NCI-H2029 (cell line): ENCODE measurements around the gene NGB.

Experiments
- DNase-seq: peaks from one replicate; lab custom pipeline; 2025; lab: John Stamatoyannopoulos, UW

Gene NGB

GRCh38 chr14:77264466-77265186, 6.4 kb downstream of the NGB start:
- DNase-seq, result no peak

- no peak for DNase-seq
Measured at GRCh38 chr14:77260631-77261030, 10.4 kb downstream of the NGB start.

DNA sequence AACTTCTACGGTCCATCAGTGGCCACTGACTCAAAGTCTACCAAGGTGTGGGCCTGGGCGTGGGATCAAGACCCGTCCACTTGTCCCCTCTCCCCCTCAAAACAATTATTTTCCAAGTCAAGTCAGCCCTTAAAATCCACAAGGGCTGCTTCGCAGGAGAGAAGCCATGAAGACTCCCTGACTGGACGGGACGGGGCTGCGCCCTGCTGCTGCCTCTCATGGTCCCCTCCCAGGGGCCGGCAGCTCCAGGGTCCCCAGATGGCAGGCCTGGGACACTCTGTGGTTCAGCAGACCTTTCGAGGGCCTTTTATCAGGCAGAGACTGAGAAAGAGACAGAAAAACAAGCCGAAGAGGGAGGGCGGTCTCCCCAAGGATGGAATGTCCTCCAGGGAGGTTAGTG, 10.8 kb downstream of the NGB start:
- no peak for DNase-seq

DNA sequence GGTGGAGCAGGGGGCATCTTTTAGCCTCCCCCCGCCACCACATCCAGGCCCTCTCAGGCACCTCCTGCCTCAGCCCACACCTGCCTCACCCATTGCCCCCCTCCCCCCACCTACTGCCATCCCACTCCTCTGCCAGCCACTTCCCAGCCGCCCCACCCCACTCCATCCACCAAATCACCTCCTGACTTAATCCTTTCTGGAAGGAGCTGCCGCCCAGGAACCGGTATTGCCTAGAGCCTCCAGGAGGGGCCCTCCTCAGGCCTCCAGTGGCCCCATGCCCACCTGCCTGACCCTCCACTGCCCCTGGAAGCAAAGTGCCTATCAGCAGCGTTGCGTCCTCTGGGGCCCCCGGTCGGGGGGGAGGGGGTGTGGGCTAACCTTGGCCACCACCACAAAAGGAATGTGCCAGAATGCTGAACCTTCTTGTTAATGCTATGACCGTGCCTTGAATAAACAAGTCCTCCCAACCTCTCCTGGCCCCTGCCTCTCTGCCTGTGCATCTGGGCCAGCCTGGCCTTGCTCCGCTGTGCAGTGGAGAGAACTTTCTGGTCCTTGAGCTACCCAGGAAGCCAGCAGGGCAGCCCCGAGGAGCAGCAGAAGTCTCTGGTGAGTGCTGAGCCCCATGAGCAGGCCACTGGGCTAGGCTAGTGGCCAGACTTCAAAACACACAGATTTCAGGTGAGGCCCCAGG, 11.8 kb downstream of the NGB start:
- no peak for DNase-seq

GRCh38 chr14:77258566-77258965, 12.4 kb downstream of the NGB start:
- no peak for DNase-seq

DNA sequence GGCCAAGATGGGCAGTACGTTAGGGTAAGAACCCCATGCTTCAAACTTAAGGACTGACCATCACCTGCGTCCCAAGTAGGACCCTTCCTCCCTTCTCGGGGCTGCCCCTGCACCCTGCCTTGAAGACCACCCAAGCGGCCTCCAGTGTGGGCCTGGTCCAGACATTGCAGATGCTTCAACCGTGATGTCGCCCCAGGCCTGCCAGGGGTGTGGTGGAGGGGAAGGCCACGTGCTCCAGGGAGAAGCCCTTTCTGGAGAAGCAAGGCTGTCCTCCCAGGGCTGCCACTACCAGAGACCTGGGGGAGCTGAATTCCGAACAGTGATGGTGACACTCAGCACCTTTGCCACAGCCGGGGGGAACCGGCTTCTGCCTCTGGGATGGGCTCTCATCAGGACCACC, 13.3 kb downstream of the NGB start:
- no peak for DNase-seq

DNA sequence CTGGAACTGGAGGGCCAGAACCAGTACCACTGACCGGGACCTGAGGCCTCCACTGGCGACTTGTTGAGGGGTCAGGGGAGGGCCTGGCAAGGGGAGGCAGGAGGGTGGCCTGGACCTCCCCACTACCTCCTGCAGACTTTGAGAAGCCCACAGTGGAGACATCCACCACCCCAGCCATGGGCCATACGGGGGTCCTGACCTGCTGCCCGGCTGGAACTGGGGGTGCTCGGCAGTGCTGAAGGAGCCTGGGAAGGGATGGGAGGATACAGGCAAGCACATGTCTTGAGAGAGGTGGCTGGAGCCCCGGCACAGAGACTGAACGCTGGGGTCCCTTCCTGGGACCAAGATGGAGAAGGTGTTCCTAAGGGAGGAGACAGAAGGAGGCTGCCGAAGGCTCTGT, 14.3 kb downstream of the NGB start:
- DNase-seq, result no peak

DNA sequence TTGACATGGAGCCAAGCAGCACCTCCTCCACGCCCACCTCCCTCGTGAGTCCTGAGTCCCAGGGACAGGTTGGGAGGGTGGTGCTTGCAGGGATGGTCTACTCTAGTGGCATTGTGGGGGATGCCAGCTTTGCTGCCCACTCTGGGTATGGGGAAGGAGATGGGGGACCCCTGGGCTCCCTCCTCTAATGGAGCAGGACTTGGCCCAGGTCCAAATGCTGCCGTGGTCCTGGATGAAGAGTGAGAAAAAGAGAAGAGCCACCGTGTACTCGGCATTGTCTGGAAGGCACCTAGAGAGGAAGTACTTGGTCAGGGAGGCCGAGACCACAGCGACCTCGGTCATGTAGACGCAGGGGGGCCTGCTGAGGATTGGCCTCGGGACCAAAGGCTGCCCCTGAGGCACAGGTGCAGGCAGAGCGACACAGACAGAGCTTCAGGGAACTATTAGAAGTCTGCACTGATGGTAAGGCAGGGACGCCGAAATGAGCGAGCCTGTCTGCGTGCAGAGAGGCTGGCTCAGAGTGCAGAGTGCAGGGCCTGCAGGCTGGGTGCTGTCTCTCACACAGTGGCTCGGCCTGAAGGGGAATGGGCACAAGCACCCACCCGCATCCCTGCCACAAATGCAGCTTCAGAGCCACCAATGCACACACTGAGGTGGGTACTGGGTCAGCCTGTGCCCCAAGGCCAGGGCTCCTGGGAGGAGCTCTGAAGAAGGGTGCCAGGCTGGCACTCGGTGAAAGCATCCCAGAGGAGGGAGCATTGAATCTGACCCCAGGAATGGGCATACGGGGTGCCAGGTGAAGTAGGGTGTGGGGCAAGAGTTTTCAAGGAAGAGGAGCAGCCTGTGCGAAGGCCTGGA, 17.4 kb downstream of the NGB start:
- DNase-seq, result no peak

- DNase-seq, result no peak
Measured at GRCh38 chr14:77251870-77252269, 19.1 kb downstream of the NGB start.

DNA sequence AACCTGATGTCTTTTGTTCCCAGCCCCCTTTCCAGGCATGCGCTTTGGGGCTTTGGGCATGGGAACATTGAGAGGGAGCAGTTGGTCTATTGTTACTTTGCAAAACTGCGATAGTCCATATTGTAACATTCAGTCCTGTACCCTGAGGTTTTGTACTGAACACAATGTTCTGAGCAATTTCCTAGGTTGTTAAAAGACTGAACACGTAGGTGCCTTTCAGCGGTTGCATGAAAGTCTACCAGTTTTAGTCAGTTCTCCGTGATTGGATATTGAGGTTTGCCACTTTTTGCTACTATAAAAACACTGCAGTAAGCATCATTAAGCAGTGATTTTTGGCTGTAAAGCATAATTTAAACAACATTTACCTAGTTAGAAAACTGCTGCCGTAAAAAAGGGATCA, 20.1 kb downstream of the NGB start:
- DNase-seq, result no peak

GRCh38 chr14:77249286-77249685, 21.7 kb downstream of the NGB start:
- DNase-seq, result no peak

GRCh38 chr14:77248666-77249065, 22.3 kb downstream of the NGB start:
- no peak for DNase-seq

- DNase-seq, result no peak
Measured at GRCh38 chr14:77246784-77247183, 24.2 kb downstream of the NGB start.

DNA sequence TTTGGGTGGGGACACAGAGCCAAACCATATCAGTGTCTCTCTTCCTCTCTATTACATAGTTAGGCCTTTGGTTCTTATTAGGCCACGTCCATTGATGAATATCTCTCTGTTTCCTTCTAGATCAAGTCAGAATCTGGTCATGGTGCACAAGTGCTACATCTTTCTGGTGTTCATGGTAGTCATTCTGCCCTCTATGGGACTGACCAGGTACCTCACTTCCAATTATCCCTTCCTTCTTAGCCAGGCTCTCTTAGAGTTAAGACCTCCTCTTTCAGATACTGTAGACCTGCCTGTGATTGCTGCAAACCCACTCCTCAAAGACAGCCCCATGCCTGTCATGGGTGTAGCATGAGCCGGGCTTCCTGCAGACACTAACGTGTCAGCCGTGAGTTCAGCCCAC, 25.2 kb downstream of the NGB start:
- DNase-seq, result no peak

DNA sequence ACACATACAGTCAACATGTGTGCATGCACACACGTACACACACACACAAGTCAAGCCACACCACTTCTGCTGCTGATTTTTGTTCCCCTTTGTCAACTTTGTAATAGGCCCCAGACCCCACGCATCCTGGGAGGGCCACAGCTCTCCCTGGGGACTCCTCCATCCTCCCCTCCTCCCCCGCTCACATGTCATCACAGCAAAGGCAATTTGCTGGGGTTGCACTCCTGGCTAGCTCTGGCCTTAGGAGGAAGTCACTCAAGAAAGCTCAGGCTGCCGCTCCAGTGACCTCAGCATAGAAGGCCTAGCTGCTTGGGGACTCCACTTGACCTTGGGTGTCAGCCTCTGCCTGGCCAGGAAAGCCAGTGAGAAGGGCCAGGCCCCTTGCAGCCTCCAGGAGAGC, 27.2 kb downstream of the NGB start:
- no peak for DNase-seq

GRCh38 chr14:77242752-77243151, 28.3 kb downstream of the NGB start:
- DNase-seq, result no peak

DNA sequence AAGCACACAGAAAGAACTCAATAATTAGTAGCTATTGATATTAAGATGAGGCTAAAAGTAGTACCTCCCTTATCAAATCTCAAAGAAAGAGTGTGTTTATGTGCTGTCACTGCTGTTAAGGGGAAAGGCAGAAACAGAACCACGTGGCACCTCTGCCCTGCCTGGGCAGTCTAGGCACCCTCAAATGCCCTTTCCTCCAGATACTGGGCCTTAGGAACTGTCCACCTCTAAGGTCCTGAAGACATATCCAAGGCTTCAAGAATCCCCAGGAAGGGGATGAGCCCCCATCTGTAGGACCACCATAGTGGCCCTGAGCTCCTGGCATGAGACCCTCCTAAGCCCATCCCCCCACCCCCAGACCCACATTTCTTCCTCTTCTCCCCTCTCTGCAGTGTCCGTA, 29.1 kb downstream of the NGB start:
- DNase-seq, result no peak

DNA sequence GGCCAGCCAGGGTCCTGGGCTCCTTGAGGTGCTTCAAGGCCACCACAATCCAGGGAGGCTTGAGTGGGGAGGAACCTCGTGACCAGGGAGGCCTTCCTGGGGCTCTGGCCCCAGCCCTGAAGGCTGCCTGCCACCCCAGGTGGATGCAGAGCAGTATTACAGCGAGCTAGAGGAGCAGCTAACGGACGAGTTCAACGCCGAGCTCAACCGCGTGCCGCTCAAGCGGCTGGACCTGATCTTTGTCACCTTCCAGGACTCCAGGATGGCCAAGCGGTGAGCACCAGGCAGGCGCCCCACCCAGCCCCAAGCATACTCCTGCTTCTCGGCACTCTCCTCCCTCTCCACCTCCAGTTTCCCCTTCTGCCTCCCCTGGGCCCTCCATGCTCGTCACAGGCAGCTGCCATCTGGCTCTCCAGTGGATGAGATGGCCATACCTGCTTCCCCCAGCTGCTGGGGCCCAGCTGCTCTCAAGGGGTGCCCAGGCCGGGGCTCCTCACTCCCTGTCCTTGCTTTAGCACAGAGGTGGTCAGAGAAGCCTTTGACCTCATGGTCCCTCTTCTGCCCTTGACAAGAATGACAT, 30.6 kb downstream of the NGB start:
- no peak for DNase-seq

DNA sequence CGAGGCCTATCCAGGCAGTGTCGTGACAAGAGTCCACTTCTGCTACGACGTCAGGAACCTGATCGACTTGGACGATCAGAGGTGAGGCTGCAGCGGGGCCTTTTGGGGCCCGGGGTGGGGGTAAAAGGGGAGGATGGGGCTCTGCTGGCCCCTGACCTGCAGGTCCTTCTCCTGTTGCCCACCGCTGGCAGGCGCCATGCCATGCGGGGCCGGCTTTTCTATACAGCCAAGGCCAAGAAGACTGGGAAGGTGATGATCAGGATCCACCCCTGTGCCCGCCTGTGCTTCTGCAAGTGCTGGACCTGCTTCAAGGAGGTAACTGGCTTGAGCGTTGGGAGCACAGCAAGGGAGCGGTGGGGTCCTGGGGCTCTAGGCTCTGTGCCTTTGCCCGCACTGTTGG, 31.6 kb downstream of the NGB start:
- no peak for DNase-seq

DNA sequence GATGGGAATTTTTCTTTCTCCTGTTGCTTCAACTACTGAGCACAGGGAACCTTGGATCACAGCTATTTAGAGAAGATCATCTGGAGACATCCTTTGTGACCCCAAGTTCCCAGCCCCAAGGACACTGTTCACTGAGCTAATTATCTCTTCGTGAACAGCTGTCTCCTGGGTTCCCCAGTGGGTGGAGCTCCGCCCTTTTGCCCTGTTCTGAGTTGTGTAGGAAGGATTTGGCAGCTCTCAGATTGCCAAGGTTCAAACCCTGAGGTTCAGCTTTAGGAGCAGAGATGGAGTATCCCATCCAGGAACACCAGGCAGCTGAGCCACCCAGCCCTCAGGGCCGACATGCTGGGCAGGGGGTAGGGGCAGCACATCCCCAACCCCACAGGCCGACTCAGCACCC, 32.0 kb downstream of the NGB start:
- no peak for DNase-seq

DNA sequence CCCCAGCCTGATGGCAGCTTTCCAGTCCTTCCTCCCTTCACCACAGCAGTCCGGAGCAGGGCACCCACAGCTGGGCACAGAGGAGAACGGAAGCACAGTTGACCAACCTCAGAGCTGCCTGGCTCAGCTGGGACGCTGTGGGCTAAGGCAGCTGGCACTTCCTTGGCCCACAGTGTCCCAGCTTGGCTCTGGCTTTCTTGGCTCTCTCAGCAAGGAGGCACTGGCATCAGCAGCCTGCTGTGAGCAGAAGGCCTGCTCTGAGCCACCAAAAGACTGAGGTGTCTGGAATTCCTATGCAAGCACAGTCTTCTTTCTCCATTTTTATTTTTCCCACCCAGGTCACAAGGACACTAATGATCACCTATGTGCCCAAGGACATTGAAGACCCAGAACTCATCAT, 32.6 kb downstream of the NGB start:
- DNase-seq, result no peak

DNA sequence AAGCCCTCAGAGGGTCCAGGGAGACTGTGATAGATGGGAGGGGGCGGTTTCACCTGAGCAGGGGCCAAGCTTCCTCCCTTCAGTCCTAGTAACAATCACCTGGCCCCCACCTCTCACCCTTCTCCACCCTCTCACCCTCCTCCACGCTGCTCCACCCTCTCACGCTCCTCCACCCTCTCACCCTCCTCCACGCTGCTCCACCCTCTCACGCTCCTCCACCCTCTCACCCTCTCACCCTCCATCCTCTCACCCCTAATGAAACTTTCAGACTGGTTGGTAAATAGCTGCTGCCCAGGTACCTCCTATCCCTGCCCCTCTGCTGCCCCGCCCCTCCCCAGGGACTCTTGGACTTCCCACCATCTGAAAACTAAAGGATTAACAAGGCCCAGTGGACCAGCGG, 34.2 kb downstream of the NGB start:
- DNase-seq, result no peak

- no peak for DNase-seq
Measured at GRCh38 chr14:77231721-77232120, 39.3 kb downstream of the NGB start.
